Fibroblast of upper back skin (primary cell): ENCODE results near the gene FAM53B.
A peak's percentile ranks its signal among the peaks of the same experiment; 100 is the strongest.

Experiments
- DNase-seq: peaks from one replicate; pipeline ENCODE4 v3.0.0-alpha.2; 2013

Gene FAM53B

DNA sequence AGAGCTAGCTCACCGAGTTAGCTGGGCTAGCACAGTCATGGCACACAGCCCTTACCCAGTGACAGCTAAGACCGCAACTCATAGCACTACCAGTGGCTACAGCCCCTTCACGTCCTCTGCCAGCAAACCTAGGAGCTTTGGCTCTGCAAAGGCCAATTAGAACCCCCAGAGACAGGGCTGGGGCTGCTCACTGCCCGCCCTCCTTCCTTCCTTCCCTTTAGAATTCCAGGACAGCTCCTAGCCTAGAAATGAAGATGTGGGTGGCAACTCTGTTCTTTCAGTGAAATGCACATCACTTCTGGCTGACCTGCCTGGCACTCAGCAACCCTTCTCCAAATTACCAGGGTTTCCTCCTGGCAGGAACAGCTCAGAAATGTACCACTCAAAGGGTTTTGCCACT is 99.9 kb downstream of the FAM53B start:
- no peak for DNase-seq

DNA sequence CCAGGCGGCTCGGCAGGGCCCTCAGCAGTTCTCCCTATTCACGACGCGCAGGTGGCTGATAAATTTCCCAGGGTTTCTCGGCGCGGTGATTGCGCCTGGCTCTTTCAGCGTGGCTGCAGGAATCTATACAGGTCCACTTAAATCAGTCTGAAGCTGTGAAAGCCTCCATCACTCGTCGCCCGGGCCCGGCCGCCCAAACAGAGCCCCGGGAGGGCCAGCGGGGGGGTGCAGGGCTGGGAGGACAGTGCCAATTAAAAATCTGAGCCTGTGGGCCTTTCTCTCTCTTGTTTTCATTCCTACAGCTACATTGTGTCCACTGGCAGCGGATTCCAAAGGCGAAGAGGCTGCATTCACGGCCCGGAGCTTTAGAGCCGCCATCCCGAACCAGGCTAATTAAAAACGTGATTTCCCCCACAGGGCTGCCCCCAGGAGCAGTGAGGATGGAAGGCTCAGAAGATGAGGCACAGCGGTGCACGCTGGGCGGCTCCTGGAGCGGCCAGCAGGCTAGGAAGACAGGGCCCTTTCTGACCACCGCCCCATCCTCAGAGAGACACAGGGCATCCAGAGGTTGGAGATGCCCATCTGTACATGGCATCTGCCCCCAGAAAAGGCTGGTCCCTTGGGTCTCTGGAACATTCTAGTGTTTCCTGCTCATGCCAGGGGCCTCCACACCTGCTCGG is 100.7 kb downstream of the FAM53B start:
- no peak for DNase-seq

DNA sequence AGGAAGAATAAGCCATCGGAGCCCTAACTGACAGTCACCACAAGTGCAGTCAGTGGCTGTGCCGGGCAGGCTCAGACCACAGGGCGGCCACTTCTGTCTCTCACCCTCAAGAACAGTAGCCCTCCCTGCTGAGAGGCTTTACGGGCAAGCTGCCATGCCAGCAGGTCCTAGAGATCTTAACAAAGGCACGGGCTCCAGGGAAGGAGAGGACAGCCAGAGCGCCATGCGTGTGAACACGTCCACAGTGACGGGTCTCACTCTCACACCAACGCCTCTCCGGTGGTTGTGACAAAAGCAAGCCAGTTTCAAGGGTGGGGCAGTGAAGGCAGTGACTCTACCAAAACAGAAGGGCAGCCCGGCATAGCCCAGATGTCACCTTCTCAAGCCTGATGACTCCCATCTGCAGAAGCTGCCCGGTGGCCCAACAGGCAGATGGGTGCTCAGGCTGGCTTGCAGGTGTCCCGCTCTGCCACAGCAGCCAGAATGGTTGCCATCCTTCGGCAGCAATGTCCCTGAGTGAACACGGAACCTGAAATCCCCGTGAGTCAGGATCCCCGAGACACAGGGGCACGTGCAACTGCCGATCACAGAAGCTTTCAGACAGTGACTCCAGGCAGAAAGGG is 102.0 kb downstream of the FAM53B start:
- DNase-seq: no peak

DNA sequence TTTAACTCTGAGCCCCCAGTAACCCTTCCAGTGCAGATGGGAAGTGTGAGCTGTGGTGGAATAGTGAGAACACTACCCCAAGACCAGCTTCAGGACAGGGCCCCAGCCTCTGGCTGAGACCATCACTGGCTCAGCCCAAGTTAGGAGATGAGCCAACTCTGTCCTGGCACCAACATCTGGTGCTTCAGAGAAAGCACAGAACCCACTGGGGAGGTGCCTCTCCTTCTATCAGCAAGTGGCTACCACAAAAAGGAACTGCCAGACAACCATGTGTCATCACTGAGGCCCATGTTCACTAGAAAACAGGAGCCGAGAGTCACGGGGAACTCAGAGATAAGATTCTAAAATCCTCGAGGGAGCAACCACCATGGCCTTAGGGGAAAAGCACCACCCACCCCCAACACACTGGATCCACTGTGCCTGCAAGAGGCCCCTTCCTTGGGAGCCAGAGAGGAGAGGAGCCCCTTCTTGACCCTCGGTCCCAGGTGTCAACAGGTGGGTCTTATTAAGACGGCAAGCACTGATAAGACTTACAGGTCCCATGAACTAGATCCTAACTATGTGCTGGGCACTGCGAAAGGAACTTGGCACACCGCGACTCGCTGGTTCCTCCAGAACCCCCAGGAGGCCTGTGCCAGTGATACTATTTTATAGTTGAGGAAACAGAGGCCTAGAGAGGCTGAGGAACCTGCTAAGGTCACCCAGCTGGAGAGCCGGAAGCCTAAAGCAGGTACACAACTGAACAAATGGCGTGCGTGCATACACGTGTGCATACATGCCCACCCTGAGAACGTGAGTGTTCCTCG is 102.7 kb downstream of the FAM53B start:
- DNase-seq: peak; percentile 27

DNA sequence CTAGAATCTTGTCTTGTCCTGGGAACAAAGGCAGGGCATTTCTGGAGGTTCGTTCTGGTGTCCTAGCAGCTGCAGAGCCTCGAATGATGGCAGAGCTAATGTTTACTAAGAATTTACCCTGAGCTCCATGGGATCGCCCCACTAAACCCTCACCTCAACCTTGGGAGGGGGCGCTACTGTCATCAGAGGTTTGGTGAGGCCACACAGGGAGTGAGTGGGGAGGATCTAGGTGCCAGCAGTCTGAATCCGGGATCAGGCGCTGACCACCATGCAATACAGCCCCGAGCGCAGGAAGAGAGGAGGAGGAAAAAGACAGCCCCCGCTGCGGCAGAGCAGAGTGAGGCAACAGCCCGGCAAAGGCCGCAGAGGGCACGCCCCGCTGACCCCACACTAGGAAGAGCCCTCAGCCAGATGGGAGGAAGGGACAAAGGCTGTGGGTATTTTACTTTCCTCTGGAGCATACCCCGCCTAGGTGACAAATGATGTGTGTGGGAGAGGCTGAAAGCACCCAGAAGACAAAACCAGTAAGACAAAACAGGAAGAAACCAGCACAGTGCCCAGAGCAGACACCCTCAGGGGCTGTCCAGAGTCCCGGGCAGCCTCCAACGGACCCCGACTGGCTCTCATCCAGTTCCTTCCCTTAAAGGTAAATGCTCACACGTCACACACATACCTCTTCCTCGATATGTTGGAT is 103.5 kb downstream of the FAM53B start:
- DNase-seq: no peak

DNA sequence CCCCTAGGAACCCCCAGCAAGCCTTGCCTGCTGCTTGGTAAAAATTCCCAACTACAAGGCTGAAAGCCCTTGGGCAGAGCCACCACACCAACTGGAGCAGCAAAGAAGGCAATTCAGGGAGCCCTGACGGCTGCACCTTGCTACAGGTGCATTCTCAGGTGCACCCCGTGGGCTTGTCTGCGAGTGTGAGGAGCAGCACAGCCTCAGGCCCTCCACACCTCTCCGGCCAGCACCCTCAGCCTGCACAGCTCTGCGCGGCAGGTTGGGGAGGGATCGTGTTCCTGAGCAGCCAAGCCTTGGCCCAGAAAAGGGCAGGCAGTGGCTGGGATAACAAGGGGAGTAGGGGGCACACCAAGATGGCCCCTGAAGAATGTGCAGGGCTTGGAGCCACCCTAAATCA is 104.1 kb downstream of the FAM53B start:
- DNase-seq: no peak

DNA sequence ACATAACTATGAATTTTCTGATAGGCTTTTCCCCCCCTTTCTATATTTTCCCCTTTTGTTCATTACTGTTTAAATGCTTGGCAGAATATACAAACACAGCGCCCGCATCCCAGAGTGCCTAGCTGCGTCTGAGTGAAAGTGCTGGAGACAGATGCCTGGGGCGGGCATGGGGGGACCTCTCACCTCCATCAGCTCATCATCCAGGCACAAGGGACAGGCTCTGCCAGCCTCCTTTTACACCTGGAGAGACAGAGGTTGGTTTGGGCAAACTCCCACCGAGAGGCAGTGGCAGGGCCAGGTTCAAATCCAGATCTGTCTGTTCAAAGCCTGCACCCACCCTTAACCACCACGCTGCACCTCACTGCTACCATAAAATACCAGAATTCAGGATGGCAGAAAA is 104.5 kb downstream of the FAM53B start:
- no peak for DNase-seq

DNA sequence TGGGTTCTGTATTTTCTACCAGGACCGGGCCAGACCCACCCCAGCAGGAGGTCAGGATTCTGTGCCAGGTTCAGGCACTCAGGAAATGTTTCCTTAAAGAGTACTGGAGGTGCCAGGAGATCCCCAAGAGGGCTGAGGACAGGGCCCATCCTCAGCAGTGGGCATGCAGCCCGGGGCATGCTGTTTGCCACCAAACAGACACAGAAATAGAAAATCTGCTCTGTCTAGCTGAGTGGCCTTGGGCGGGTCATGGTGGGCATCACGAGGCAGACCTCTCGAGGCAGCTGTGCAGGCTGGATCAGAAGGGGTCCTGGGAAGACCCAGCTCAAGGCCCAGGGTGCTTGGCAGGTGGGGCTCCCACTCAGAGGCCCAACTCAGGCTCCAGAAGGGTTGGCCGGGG is 105.0 kb downstream of the FAM53B start:
- no peak for DNase-seq

DNA sequence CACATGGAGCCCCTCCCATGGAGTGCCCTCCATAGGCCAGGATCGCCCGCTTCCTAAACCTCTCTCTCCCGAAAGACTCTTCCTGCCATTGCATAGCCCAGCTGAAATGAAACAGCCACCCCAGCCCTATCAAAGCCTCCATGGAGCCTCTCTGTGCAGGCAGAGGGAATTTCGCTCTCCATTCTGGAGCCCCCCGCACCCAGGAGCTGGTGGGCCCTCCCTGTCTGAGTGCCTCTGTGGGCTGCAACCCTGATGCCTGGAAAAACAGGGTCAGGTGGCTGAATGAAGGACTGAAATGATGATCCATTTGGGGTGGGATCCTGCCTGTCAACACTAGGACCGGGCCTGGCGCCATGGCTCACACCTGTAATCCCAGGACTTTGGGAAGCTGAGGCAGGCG is 106.4 kb downstream of the FAM53B start:
- DNase-seq: no peak

DNA sequence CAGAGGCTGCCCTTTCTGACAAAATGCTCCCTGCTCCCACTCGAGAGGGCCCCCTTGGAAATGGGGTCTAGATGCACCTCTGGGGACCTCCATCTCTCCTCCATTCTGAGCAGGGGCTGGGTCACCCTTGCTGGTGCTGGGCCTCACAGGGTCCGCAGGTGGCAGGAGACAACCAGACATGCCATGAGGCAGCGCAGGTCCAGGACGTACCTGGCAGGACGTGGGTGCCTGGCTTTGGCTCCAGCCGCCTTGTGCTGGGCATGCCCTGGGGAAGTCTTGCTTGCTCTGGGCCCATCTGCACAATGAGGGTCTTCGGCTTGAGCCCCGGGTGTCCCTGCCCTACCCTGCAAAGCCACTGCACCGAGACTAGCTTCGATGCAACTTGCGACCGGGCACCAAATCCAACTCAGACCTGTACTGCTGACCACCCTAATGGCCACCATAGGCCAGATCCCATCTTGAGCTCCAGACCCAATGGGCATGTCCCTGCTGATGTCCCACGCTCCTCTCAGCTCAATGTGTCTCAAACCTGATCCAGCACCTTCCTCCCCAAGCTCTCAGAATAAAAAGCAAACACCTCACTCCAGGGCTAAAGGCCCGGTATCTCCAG is 107.0 kb downstream of the FAM53B start:
- DNase-seq: no peak

DNA sequence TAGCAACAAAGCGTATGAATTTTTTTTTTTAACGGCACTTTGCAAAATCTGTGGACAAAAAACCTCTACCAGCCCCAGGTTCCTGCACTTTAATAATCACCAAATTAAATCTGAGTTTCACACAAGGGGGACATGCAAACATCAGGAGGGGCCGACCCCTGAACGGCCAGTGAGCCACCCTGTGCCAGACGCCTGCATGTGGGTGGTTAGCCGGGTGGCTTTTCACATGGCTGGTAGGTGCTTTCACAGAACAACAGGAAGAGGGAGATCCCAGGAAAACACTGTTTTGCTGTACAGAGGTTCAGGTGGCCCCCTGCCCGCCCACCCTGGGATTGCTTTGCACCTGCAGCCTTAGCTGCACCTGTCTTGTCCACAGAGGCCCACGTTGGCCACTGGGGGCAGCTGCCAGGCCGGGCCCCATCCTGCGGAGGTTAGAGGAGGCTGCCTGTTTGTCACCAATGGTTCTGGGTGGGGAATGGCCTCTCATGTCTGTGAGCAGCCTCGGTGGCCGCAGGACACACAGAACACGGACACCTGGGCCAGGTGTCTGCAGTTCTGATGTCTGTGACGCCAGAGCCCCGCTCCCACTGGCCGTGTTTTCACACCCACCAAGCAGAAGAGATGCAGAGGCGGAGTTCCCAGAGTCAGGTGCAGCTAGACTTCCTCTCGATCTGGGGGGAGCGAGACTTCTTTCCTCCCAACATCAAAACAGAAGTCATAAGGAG is 107.7 kb downstream of the FAM53B start:
- no peak for DNase-seq

DNA sequence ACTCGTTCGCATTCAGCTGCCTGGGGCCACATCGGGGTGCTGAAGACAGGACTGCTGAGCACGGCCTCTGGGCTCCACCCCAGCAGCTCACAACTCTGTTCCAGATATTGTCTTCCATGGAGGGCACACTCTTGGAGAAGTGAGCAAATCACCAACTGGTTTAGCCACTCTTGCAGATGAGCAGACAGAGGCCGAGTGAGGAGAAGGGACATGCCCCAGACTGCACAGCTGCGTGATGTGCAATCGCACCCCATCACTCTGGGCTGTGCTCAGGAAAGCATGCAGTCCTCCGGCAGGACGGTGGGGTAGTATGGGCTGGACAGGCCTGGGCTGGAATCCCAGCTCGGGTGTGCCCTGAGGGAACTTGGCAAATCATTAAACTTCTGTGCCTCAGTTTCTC is 111.6 kb downstream of the FAM53B start:
- no peak for DNase-seq

DNA sequence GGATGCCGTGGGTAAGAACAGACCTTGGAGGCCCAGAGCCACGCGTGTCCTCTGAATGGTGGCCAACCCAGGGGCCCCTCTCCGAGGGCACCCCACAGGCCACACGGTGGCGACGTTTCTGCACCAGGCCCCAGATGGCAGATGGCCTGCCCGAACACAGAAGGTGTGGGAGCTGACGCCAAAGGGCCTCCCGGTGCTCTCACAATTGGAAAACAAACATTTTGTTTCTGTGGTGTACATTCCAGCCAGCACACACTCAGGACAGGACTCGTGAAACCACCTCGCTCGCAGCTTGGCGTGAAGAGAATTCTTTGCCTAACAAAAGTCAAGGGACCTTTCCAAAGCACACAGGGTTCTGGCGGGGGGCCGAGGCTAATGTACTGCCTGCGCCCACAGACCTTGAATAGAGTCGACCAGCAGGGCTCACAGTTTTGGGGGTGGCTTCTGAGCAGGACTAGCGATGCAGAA is 112.1 kb downstream of the FAM53B start:
- no peak for DNase-seq

DNA sequence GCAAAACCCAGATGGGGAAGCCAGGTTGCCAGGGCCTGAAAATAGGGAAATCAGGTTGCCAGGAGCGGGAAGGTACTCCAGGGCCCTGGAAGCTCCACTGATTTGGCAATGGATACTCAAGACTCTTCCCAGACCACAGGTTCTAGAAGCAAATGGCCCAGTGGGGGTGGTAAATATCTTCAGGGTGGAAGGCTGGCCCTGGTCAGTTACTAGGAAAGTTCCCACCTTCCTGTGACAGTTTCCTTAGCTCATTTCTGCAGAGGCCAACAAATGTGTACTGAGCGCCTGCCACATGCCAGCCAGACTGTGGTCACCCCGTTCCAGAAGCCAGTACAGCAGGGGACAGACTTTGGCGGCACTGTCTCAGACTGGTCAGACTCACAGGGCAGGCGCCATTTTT is 113.6 kb downstream of the FAM53B start:
- no peak for DNase-seq

DNA sequence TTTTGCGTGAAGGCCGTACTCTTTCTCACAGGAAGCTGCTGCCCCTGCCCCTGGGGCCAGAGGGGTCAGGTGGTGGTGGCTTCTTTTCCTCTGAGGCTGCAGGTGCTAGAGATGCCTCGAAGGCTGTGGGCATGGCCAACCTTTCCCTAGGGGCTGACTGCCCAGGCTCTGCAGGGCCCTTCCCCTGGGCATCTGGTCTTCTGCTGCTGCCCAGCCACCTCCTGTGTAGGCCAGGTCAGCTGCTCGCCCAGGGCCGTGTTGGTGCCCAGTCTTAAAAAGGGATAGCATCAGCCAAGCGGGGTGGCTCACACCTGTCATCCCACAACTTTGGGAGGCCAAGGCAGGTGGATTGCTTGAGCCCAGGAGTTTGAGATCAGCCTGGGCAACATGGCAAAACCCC is 114.3 kb downstream of the FAM53B start:
- no peak for DNase-seq

DNA sequence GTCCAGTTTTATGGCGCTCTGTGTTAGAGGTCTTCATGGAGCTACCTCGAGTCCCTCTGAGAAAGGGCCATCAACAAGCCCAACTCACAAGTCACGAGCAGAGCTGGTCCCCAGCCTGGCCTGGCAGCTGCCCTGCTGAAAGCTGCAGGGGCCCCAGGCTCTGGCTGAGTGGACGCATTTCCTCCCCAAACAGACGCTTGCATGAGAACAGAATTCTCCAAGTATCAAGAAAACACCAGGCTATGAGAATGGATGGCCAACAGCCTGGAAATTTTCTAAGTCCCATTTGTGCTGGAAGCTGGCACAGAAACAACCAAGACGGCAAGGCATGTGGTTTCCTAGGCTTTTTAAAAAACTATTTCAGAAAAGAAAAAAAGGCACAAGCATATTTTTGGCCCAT is 114.8 kb downstream of the FAM53B start:
- DNase-seq: no peak

DNA sequence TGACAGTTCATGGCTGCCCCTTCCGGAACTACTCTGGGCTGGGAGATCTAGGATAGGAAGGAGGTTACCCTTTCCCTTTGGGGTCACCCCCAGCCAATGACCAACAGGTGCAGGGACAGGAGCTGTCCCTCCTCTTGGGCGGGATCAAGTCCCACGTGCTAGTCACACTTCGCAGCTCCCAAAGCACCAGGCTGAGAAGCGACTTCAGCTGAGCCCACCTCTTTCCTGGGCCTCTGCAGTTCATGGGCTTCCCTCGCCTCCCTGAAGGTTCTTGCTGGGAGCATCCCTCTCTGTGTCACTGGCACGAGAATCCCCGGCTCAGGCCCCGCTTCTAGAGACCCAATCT is 115.5 kb downstream of the FAM53B start:
- no peak for DNase-seq

DNA sequence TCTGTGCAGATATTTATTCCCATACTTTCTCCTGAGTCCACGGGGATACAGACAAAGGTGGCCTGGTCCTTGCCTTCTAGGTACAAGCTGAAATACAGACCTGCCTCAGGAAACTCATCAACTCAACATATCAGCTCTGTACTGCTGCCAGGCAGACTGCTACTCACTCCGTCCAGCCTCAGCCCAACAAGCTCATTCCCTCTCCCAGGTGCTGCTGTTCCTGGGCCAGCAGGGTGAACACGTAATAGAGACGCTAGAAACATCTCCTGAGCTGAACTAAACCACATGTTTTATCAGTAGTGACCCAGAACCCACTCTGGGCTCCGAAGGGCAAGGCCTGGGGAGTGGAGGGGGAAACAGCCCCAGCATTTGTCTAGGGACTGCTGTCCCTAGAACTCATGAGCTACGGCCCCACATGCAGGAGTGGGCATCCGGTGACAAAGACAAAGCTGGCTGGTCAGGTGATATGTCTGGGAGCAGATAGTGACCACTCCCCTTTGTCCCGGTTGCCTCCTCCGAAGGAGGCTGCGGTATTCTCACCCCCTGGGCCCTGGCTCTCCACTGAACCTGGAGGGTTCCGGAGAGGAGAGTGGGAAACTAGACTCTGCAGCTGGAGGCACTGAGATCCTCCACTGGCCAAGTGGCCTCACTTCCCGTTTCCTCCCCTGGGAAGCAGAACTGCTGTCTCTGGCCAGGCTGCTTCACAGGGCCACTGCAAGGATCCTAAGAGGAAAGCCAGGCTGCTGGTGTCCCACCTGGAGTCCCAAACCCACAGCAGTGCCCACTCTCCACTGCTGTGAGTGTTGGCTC is 116.1 kb downstream of the FAM53B start:
- no peak for DNase-seq

DNA sequence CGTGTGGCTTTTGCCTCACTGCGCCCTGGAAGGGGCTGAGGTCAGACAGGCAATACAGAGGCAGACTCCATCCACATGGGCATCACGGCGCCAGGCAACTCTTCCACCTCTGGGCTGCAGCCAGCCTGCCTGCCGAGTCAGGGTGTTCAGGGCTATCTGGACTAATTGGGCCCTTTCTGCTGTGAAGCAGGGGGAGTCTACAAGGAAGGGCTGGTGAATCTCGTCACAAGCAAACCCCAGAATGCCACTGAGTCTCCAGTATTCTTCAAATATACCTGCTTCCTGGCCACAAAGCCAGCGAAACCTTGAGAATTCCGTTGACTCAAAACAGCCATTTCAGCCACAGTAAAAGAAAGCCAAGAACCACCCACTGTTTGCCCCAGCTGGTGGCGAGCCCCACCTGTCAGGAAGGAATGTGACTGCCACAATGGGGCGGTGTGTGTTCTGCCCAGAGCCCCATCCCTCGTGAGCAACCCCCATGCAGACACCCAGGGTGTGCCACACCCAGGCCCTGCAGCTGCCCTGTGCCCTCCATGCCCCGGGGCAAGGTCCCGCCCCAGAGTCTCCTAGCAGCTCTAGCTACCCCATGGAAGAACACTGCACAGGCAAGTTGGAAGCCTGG is 117.3 kb downstream of the FAM53B start:
- DNase-seq: no peak

DNA sequence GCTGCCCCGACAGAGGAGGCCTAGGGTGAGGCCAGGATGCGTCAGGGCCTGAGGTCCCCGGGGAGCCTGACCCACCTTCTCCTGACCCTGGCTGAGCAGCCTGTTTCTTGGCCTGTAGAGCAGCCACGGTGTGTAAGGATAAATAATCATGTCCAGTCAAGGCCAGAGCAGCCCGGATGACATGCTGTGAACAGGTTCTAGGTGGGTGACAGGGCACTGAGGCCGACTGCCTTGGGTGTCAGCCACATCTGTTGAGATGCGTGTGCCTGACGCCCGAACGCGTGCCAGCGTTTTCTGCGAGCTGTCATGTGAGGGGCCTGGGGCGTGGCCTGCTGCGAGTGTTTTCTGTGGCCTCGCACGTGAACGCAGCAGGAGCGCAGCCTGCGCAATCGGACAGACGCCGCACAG is 118.3 kb downstream of the FAM53B start:
- no peak for DNase-seq

DNA sequence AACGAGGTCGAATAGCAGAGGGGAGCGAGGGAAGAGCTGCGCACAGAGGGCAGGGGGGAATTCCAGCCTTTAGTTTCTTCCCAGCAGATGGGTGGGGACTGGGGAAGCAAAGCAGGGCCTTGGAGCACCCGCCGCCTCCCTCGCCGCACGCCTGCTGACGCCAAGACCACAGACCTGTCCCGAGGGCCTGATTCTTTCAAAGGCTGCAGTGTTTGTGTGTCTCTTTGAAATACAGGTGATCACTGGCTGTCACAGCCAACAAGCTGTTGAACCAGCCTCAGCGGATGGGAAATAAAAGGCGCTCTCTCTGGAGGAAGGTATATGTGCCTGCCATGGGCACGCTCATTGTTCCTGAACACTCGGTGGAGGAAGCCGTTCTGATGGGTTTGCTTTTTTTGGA is 119.3 kb downstream of the FAM53B start:
- no peak for DNase-seq
